OCI-LY7 (cell line): ENCODE measurements around the gene SEZ6L.

Experiments
- CTCF ChIP-seq: fragments of 200-600 bp; sonication (generic); conservative IDR thresholded peaks from 2 replicates; pipeline ENCODE4 v1.5.1; 2014; ENCODE audit warnings: mild to moderate bottlenecking, antibody characterized with exemption, low read length, moderate library complexity, mixed read lengths
- EZH2phosphoT487 ChIP-seq: fragments of 200-600 bp; sonication (generic); IDR thresholded peaks from 2 replicates; pipeline ENCODE4 v1.6.1; 2018; ENCODE audit warnings: low read depth, borderline replicate concordance, mild to moderate bottlenecking, mixed run types, antibody characterized with exemption, low read length, moderate library complexity, mixed read lengths

- TF ChIP-seq CTCF (no peak), EZH2phosphoT487 (no peak)
Measured at GRCh38 chr22:26225207-26225606, 55.9 kb downstream of the SEZ6L start.
